HG02623 (cell line): ENCODE data around the gene DGLUCY.
"Not testable (repeated sequence)": the region's sequence is repeated elsewhere in the genome, so short reads cannot be mapped to it uniquely, and the experiment has no call there.

ENCODE experiments used
- ATAC-seq: cut with Tn5 transposase; IDR thresholded peaks from one replicate; pipeline ENCODE4 v1.9.1; 2021; ENCODE audit warnings: moderate library complexity; ENCODE audit not compliant: unreplicated experiment

The DGLUCY gene

GRCh38 chr14:91108941-91109611 lies 4.8 kb upstream of the DGLUCY start:
- ATAC-seq = no peak

GRCh38 chr14:91111443-91111842 lies 2.4 kb upstream of the DGLUCY start:
- ATAC-seq = no peak

- no peak for ATAC-seq
Observed at GRCh38 chr14:91112194-91112593, 1.7 kb upstream of the DGLUCY start.

DNA sequence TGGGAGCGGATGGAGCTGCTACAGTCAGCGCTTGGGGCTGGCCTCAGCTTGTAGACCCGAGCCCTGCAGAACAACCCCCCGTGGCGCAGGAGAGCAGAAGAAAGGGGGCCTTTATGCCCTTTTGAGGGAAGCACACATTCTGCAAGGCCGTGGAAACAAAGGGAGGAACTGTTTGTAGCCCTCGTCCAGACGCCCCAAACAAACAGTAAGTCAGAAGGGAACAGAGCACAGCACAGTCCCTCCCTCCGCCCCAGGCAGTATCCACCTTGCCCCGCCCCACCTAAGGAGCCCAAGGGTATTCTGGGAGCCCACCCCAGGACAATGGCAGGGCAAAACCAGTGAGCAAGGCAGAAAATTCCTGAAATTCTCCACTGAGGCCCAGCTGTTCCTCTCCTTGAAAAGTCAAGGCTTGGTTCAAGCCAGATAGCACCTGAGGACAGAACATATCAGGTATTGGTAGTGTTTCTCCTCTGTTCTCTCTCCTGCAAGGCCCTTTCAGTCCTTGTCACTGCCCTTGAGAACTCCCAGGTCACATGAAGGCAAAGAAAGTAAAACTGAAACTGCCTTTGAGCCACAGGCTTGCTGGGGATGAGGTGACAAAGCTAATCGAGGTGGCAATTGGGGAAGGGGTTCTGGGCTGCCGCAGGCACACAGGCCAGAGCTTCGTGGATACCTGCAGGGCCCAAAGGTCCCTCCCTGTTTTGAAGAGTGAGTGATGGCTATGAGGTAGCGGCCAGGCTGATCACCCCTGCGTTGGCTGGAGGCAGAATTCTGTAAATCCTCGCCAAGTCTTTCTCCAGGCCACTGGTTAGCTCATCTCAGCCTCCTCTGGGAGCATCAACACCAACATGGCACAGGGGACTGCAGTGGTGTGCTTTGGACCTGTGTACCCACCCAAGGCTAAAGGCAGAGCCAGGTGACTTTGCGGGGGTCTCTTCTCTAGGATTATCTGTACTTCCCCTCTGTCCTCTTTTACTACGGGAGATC lies 499 bp downstream of the DGLUCY start:
- ATAC-seq = peak; percentile 65

DNA sequence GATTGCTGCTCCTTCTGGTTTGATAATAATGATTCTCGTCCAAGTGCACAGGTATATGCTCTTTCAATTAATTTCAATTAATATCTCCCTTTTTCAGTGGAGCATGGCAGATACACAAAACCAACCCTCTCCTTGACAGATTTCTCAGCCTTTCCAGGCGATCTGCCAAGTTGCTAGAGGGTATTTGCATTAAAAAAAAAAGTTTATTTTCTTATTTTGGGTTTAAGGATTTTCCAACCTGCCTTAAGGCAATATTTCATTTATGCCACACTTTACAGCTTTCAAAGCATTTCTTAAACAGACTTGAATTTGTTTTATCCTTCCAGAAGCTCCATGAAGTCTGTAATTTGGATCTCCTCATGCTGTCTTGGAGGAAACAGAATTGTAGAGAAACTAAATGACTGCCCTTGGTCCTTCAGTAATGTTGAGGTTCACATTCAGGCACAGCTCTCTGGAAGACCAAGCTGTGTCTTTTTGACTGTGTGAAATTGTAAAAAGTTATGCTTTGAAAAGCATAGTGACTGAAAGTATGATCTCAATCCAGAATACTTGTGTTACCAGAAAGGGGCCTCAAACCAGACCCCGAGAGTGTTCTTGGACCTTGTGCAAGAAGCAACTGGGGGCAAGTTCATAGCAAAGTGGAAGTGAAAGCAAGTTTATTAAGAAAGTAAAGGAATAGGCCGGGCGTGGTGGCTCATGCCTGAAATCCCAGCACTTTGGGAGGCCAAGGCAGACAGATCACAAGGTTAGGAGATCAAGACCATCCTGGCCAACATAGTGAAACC lies 2.3 kb downstream of the DGLUCY start:
- no peak for ATAC-seq

- no peak for ATAC-seq
Observed at GRCh38 chr14:91116913-91117588, 3.2 kb downstream of the DGLUCY start.

DNA sequence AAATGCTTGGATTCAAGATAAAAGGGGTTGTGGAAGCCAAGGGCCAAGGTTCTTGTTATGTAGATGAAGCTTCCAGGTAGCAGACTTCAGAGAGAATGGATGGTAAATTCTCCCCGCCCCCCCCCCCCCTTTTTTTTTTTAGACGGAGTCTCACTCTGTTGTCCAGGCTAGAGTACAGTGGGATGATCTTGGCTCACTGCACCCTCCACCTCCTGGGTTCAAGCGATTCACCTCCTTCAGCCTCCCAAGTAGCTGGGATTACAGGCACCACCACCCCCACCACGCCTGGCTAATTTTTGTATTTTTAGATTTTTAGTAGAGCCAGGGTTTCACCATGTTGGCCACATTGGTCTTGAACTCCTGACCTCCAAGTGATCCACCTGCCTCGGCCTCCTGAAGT lies 4.1 kb downstream of the DGLUCY start:
- ATAC-seq = no peak

GRCh38 chr14:91118511-91119068 lies 4.7 kb downstream of the DGLUCY start:
- ATAC-seq = no peak

DNA sequence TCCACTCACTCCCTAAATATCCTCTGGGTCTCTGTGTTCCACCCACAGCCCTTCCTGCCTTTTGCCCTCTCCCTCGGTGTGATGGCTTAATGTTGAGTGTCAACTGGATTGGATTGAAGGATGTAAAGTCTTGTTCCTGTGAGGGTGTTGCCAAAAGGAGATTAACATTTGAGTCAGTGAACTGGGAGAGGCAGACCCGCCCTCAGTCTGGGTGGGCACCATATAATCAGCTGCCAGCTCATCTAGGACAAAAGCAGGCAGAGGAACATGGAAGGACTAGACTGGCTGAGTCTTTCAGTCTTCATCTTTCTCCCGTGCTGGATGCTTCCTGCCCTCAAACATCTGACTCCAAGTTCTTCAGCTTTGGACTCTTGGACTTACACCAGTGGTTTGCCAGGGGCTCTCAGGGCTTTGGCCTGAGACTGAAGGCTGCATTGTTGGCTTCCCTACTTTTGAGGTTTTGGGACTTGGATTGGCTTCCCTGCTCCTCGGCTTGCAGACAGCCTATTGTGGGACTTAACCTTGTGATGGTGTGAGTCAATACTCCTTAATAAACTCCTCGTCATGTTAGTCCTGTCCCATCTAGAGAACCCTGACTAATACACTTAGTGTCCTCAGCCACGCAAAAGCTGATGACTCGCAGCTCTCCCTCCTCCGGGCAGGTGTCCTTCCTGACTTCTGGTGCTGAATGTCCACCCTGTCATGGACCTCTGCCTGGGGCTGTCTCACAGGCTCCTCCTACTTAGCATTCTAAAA lies 5.9 kb downstream of the DGLUCY start:
- no peak for ATAC-seq

GRCh38 chr14:91123201-91123600 lies 9.3 kb downstream of the DGLUCY start:
- no peak for ATAC-seq

- ATAC-seq = not testable (repeated sequence)
Observed at GRCh38 chr14:91124406-91125270, 10.8 kb downstream of the DGLUCY start.

DNA sequence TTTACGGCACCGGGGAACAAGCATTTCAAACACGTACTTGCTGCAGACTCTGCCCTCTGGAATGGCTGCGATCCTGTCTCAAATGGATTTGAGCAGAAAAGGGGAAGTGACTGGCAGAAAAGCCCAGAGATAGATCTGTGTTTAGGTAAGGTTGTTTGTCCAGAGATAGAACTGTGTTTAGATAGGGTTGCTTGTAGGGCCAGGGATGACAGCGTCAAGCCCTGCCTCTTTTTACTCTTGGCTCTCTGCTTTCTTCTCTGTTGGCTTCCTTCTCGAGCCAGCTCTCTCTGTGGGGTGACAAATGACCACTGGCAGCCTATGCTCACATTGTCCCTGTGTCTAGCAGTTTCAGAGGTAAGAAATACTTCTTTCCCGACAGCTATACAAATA lies 11.4 kb downstream of the DGLUCY start:
- no peak for ATAC-seq

DNA sequence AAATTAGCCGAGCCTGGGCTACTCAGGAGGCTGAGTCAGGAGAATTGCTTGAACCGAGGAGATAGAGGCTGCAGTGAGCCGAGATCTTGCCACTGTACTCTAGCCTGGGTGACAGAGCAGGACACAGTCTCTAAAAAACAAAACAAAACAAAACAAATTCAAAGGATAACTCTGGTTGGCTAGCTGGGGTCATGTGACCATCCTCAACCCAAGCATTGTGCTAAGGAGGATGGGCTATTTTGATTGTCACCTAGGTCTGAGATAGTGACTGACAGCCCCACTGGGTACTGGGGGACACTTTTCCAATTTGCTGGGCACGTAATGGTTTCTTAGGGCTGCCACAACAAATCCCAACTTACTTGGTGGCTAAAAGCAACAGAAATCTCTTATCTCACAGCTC lies 11.9 kb downstream of the DGLUCY start:
- no peak for ATAC-seq

DNA sequence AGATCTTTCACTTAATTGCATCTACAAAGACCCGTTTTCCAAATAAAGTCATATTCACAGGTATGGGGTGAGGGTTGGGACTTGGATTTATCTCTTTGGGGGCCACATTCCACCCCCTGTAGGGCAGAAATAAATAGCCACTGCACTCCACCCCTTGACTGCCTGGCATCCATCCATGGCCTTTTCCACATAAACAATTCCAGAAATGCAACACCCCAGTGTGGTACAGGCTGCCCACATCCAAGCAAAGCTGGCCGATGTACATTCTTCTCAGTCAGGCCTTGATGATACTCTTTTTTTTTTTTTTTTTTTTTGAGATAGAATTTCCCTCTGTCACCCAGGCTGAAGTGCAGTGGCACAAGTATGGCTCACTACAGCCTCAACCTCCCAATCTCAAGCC lies 12.9 kb downstream of the DGLUCY start:
- no peak for ATAC-seq

DNA sequence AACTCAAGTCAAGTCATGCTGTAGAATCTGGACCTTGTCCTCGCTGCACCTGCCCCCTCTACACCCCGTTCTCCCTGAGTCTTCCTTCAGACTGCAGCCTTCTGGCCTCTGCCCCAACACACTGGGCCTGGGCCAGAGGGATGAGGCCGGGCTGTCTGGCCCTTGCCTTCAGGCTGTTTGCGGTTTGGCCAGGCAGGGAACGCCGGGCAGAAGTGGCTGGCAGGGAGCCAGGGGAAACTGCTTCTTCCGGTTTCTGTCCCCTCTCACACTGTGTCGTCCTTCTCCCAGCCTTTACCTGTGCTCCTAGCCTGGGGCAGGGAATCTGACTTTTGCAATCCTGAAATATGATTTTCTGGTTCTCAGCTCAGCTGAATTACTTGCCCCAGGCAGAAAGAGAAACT lies 13.5 kb downstream of the DGLUCY start:
- no peak for ATAC-seq

DNA sequence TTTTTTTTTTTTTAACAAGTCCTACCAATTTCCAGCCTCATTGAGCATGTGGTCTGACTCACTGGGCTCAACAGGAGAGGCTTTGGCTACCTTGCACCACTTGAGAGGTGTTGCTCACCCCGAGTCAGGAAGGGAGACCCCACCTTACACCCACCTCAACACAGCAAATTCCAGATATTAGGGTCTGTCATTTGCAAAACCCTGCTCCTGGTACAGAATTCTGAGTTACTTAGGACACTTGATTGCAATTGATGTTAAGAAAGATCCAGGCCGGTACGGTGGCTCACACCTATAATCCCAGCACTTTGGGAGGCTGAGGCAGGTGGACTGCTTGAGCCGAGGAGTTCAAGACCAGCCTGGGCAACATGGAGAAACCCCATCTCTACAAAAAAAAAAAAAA lies 14.1 kb downstream of the DGLUCY start:
- ATAC-seq = no peak

DNA sequence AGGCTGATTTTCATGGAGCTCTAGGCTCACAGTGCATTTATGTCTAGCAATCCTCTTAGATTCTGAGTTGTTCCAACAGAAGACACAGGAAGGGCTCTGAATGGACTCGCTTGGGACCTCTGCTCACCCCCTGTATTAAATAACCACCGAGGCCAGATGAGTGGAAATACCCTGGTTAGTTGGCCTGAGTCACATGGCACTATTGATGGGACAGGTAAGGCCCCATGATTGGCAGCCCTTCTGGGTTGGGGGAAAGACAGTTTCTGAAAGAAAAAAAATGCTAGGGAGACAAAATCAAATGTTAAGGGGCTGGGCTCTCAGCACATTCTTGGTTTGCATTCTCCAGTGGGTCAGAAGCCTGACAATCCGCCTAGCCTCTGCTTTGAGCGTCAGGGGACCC lies 14.8 kb downstream of the DGLUCY start:
- no peak for ATAC-seq

- no peak for ATAC-seq
Observed at GRCh38 chr14:91129261-91129660, 15.4 kb downstream of the DGLUCY start.

DNA sequence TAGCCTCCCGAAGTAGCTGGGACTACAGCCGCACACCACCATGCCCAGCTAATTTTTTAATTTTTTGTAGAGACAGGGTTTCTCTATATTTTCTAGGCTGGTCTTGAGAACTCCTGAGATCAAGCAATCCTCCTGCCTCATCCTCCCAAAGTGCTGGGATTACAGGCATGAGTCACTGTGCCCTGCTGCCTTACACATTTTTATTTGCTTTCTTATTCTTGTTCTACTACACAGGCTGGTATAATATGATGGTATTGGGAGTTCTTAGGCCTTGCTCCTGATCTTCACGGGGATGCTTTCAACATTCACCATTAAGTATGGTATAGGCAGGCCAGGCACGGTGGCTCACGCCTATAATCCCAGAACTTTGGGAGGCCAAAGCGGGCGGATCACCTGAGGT lies 21.2 kb downstream of the DGLUCY start:
- ATAC-seq = no peak
